ENCODE measurements around the gene RPS21. TPM values are rescaled to one million over a fixed set of nuclear protein-coding genes. Genes with fewer than 3 reads are reported as not detected.
"Not testable (repeated sequence)": the region's sequence is repeated elsewhere in the genome, so short reads cannot be mapped to it uniquely, and the experiment has no call there.

Gene RPS21
- total and polyA plus RNA-seq, 2 of the 4 experiments (the other 2 are of a cell fraction), result 2,710 to 4,298 TPM

DNA sequence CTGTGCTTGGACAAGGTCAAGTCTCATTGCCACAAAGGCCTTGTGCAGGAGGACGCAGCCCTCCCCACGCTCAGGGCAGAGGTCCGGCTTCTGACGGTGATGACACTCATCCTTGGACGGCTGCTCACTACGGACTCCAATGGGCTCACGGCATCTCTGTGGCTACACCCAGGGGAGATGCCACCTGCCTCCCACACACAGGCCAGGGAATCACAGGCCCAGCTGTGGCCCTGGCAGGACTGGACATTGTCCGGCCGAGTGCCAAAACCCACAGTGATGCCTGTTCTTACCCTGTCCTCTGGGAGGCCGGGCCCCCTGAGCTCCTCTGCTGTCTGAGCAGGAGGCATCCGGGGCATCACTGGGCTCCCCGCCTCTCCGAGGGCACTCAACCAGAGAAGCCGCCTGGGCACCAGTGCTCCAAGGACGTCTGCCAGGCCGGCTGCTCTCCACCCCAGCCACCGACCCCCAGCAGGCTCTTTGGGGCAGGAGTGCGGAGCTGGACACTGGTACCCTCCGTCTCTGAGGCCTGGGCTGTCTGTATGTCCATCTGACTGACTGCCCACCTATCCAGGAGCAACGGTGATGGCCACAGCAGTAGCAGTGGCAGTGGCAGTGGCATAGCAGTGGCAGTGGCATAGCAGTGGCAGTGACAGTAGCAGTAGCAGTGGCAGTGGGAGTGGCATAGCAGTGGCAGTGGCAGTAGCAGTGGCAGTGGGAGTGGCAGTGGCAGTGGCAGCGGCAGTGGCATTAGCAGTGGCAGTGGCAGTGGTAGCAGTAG is 38.6 kb downstream of the RPS21 start:
- peaks cover 29% of the 10 kb centered on the region; the same call in 1 of the 2 replicates for H3K27me3 ChIP-seq (ENCODE audit: control insufficient read depth, insufficient read depth, low read length)
- H3K4ac ChIP-seq (ENCODE audit: low read depth, low read length), result no peak overlapping the region
- BruUV-seq (replicated peaks), result no TSS peak
- H2BK5ac ChIP-seq (ENCODE audit: low read depth, low read length, poor library complexity, severe bottlenecking), result no peak overlapping the region
- DNase-seq, result no peak
- no peak overlapping the region for H2AK9ac ChIP-seq (replicated peaks; ENCODE audit: low read depth, low read length, poor library complexity)
- H2AK5ac ChIP-seq (ENCODE audit: low read depth, low read length), result no peak overlapping the region
- H3K4me2 ChIP-seq (ENCODE audit: low read depth, low read length), result no peak overlapping the region
- no peaks in the 10 kb centered on the region for H3K4me1 ChIP-seq (ENCODE audit: control insufficient read depth, insufficient read depth, low read length)
- TF ChIP-seq CHD1 (IDR thresholded peaks at IDR 0.05; ENCODE audit: low read depth, low read length), result no peak
- TF ChIP-seq MXI1 (IDR thresholded peaks at IDR 0.05; ENCODE audit: borderline replicate concordance, low read depth, low read length), result no peak
- no peak for TF ChIP-seq FOS (IDR thresholded peaks at IDR 0.05; ENCODE audit: low read depth, low read length)
- TF ChIP-seq RCOR1 (IDR thresholded peaks at IDR 0.05; ENCODE audit: insufficient replicate concordance, low read length), result no peak
- no peak for TF ChIP-seq MAZ (IDR thresholded peaks at IDR 0.05; ENCODE audit: borderline replicate concordance, low read depth, low read length)
- TF ChIP-seq, protein P1, sequence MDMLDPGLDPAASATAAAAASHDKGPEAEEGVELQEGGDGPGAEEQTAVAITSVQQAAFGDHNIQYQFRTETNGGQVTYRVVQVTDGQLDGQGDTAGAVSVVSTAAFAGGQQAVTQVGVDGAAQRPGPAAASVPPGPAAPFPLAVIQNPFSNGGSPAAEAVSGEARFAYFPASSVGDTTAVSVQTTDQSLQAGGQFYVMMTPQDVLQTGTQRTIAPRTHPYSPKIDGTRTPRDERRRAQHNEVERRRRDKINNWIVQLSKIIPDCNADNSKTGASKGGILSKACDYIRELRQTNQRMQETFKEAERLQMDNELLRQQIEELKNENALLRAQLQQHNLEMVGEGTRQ (IDR thresholded peaks at IDR 0.05; ENCODE audit: low read depth, low read length), result no peak
- no peak overlapping the region for H3K56ac ChIP-seq (ENCODE audit: extremely low read depth, insufficient read depth, low read length)
- no peak overlapping the region for H2BK15ac ChIP-seq (ENCODE audit: low read depth, low read length)
- H3K36me3 ChIP-seq (ENCODE audit: control insufficient read depth, insufficient read depth, low read length), result no peaks in the 10 kb centered on the region
- H4K20me1 ChIP-seq (ENCODE audit: insufficient read depth, low read length), result no peaks in the 10 kb centered on the region; the same call in 1 of the 2 replicates
- H4K5ac ChIP-seq (ENCODE audit: low read depth, low read length), result no peak overlapping the region
- no peak overlapping the region for H2BK20ac ChIP-seq (ENCODE audit: low read depth, low read length)
- intact Hi-C loops (cut with micrococcal nuclease) (no loop called here), dilution Hi-C loops (cut with HindIII; ENCODE audit: low sequenced_read_pairs, unreplicated experiment) (no loop called here), in situ Hi-C loops (cut with MboI; ENCODE audit: low sequenced_read_pairs) (no loop called here)
- no peak overlapping the region for H3K27ac ChIP-seq (ENCODE audit: insufficient read depth, low read length)
- no peak overlapping the region for H3K9ac ChIP-seq (ENCODE audit: low read depth, low read length)
- H3K9me3 ChIP-seq (ENCODE audit: control insufficient read depth, insufficient read depth, low read length), result no peaks in the 10 kb centered on the region
- no peak overlapping the region for H3K23ac ChIP-seq (ENCODE audit: low read depth, low read length)
- H2AFZ ChIP-seq (replicated peaks; ENCODE audit: low read length, poor library complexity), result no peak overlapping the region
- H2BK120ac ChIP-seq (ENCODE audit: low read depth, low read length), result no peak overlapping the region
- no peak overlapping the region for H3K18ac ChIP-seq (ENCODE audit: low read depth, low read length)
- no peaks in the 10 kb centered on the region for H3K79me1 ChIP-seq (ENCODE audit: low read depth in 1 of 2, low read length in 2 of 2)
- ChIA-PET POLR2A (ENCODE audit: unreplicated experiment) (no interaction called here), CTCF (no interaction called here)
- no peak overlapping the region for H3K14ac ChIP-seq (replicated peaks; ENCODE audit: low read depth, low read length)
- H4K8ac ChIP-seq (ENCODE audit: low read depth in 2 of 2, low read length in 2 of 2), result no peak overlapping the region
- no peak for ATAC-seq (ENCODE audit: low read depth)
- H4K91ac ChIP-seq (ENCODE audit: insufficient read depth, low read depth, low read length), result no peak overlapping the region
- WGBS, 2 experiments (ENCODE audit: extremely low coverage in 2 of 2, insufficient read length in 1 of 2), result 89% methylated on average over 18 of the region's 21 CpGs; no CpG with 5 or more reads in 1 of the 2 experiments
- H3K9me1 ChIP-seq (ENCODE audit: insufficient read depth, low read length), result peaks cover 6% of the 10 kb centered on the region; the same call in 1 of the 2 replicates
- H3K4me3 ChIP-seq (ENCODE audit: insufficient read depth, low read depth, low read length), result no peak overlapping the region

DNA sequence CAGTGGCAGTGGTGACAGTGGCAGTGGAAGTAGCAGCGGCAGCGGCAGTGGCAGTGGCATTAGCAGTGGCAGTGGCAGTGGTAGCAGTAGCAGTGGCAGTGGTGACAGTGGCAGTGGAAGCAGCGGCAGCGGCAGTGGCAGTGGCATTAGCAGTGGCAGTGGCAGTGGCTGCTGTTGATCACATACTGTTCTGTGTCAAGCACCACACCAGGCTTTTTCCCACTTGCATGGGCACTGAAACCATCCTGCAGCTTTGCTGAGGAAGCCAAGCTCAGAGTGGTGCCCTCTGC is 39.1 kb downstream of the RPS21 start:
- H2BK15ac ChIP-seq (ENCODE audit: low read depth, low read length); H3K9ac ChIP-seq (ENCODE audit: low read depth, low read length); H3K4me3 ChIP-seq (ENCODE audit: insufficient read depth, low read depth, low read length); H3K9me3 ChIP-seq (ENCODE audit: control insufficient read depth, insufficient read depth, low read length); H3K14ac ChIP-seq (replicated peaks; ENCODE audit: low read depth, low read length); H3K56ac ChIP-seq (ENCODE audit: extremely low read depth, insufficient read depth, low read length); H2AFZ ChIP-seq (replicated peaks; ENCODE audit: low read length, poor library complexity); H4K8ac ChIP-seq (ENCODE audit: low read depth in 2 of 2, low read length in 2 of 2); H3K27ac ChIP-seq (ENCODE audit: insufficient read depth, low read length); H3K36me3 ChIP-seq (ENCODE audit: control insufficient read depth, insufficient read depth, low read length); dilution Hi-C loops (cut with HindIII; ENCODE audit: low sequenced_read_pairs, unreplicated experiment); H3K23ac ChIP-seq (ENCODE audit: low read depth, low read length); BruUV-seq (replicated peaks); H3K18ac ChIP-seq (ENCODE audit: low read depth, low read length); H2BK20ac ChIP-seq (ENCODE audit: low read depth, low read length); ATAC-seq (ENCODE audit: low read depth); H4K91ac ChIP-seq (ENCODE audit: insufficient read depth, low read depth, low read length); H3K9me1 ChIP-seq (ENCODE audit: insufficient read depth, low read length); POLR2A ChIA-PET (ENCODE audit: unreplicated experiment); H4K5ac ChIP-seq (ENCODE audit: low read depth, low read length); H3K4me1 ChIP-seq (ENCODE audit: control insufficient read depth, insufficient read depth, low read length); H4K20me1 ChIP-seq (ENCODE audit: insufficient read depth, low read length); H3K4me2 ChIP-seq (ENCODE audit: low read depth, low read length); H2BK5ac ChIP-seq (ENCODE audit: low read depth, low read length, poor library complexity, severe bottlenecking); H2BK120ac ChIP-seq (ENCODE audit: low read depth, low read length); DNase-seq; in situ Hi-C loops (cut with MboI; ENCODE audit: low sequenced_read_pairs); H2AK5ac ChIP-seq (ENCODE audit: low read depth, low read length); intact Hi-C loops (cut with micrococcal nuclease); H3K79me1 ChIP-seq (ENCODE audit: low read depth in 1 of 2, low read length in 2 of 2); H3K4ac ChIP-seq (ENCODE audit: low read depth, low read length); CTCF ChIA-PET; H2AK9ac ChIP-seq (replicated peaks; ENCODE audit: low read depth, low read length, poor library complexity): not testable (repeated sequence)
- 100% methylated on average over 2 of the region's 4 CpGs; no CpG with 5 or more reads in 1 of the 2 experiments for WGBS, 2 experiments (ENCODE audit: extremely low coverage in 2 of 2, insufficient read length in 1 of 2)
- peaks cover 34% of the 10 kb centered on the region for H3K27me3 ChIP-seq (ENCODE audit: control insufficient read depth, insufficient read depth, low read length)

All from IMR-90 (cell line).